Measurements from ENCODE around the gene MRPL55. TPM values are rescaled to one million over a fixed set of nuclear protein-coding genes. Genes with fewer than 3 reads are reported as not detected.
A peak's percentile ranks its signal among the peaks of the same experiment; 100 is the strongest.

The MRPL55 gene
- total RNA-seq, 4 donors from 2014 or later: 64.7 to 123 (median 74.2) TPM

DNA sequence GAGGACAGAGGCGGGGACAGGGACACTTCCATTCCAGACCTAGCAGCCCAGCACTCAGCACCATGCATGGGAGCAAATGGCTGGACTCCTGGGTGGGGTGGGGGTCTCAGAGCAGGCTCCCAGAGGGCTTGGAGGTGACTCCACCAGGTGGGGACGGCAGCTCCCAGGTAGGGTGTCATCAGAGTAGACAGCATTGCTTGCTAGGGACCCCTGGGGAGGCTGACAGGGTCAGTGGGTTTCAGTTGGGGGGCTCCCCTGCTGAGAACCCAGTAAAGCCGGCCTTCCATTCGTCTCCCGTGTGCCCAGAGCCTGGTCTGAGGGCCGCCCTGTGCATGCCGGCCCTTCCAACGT, 35.9 kb upstream of the MRPL55 start:
- no peak overlapping the region for H3K27ac ChIP-seq
- in situ Hi-C loops (cut with MboI; ENCODE audit: low sequenced_read_pairs in 4 of 4) (no loop called here), intact Hi-C loops (cut with DNase I; ENCODE audit: low total_unique reads) (no loop called here)
- H3K4me3 ChIP-seq: no peak overlapping the region
- no peaks in the 10 kb centered on the region for H3K9me3 ChIP-seq
- peaks cover 0 to 30% of the 10 kb centered on the region in 2 donors for H3K36me3 ChIP-seq
- ATAC-seq (no peak), DNase-seq (no peak)
- no peaks in the 10 kb centered on the region for H3K27me3 ChIP-seq
- TF ChIP-seq POLR2A (IDR thresholded peaks at IDR 0.05): no peak
- TF ChIP-seq, protein P1, sequence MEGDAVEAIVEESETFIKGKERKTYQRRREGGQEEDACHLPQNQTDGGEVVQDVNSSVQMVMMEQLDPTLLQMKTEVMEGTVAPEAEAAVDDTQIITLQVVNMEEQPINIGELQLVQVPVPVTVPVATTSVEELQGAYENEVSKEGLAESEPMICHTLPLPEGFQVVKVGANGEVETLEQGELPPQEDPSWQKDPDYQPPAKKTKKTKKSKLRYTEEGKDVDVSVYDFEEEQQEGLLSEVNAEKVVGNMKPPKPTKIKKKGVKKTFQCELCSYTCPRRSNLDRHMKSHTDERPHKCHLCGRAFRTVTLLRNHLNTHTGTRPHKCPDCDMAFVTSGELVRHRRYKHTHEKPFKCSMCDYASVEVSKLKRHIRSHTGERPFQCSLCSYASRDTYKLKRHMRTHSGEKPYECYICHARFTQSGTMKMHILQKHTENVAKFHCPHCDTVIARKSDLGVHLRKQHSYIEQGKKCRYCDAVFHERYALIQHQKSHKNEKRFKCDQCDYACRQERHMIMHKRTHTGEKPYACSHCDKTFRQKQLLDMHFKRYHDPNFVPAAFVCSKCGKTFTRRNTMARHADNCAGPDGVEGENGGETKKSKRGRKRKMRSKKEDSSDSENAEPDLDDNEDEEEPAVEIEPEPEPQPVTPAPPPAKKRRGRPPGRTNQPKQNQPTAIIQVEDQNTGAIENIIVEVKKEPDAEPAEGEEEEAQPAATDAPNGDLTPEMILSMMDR (IDR thresholded peaks at IDR 0.05 in 4 of 5, conservative IDR thresholded peaks at IDR 0.05 in 1 of 5): no peak
- H3K4me1 ChIP-seq: peaks cover 32 to 41% of the 10 kb centered on the region in 2 donors

DNA sequence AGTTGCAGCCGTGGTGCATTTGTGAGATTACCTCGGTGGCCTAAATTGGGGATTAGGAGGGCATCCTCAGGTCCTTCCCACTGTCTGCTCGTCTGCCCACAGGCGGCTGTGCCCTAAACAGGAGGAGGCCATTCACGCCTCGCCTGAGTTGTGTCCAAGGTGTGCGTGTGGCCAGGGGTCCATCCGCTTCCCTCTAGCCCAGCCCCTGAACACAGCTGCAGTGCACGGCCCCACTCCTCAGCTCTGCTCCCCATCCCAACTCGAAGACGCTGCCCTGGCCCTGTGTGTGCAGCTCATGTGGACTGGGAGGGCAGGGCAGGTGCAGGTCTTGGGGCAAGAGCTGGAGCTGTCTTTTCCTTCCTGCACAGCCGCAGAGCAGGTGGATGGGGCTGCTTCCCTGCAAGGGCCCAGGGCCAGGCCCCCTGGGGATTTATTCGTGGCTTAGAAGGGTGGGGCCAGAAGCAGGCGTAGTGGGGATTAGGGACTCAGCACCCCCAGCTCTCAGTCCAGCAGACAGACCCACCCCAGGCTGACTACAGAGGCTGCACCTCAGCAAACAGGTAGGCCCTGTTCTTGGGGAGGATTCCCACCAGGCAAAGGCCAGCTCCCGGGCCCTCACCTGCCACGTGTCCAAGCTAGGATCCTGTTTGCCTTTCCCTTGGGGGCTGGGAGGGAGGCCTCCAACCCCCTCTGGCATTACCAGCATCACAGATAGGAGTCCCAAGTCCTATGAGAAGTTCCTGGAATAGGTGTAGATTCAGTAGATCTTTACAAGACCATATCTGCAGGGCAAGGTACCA, 35.3 kb upstream of the MRPL55 start:
- H3K27ac ChIP-seq: no peak overlapping the region
- ATAC-seq: no peak
- intact Hi-C loops (cut with DNase I; ENCODE audit: low total_unique reads): no loop called here
- TF ChIP-seq, protein P1 (IDR thresholded peaks at IDR 0.05 in 4 of 5, conservative IDR thresholded peaks at IDR 0.05 in 1 of 5): no peak
- no peak for TF ChIP-seq POLR2A (IDR thresholded peaks at IDR 0.05)
- H3K4me3 ChIP-seq: no peak overlapping the region
- in situ Hi-C loops (cut with MboI; ENCODE audit: low sequenced_read_pairs in 4 of 4): no loop called here
- no peak for DNase-seq
- peaks cover 32 to 41% of the 10 kb centered on the region in 2 donors for H3K4me1 ChIP-seq
- H3K9me3 ChIP-seq: no peaks in the 10 kb centered on the region
- no peaks in the 10 kb centered on the region for H3K27me3 ChIP-seq
- H3K36me3 ChIP-seq: peaks cover 0 to 30% of the 10 kb centered on the region in 2 donors

DNA sequence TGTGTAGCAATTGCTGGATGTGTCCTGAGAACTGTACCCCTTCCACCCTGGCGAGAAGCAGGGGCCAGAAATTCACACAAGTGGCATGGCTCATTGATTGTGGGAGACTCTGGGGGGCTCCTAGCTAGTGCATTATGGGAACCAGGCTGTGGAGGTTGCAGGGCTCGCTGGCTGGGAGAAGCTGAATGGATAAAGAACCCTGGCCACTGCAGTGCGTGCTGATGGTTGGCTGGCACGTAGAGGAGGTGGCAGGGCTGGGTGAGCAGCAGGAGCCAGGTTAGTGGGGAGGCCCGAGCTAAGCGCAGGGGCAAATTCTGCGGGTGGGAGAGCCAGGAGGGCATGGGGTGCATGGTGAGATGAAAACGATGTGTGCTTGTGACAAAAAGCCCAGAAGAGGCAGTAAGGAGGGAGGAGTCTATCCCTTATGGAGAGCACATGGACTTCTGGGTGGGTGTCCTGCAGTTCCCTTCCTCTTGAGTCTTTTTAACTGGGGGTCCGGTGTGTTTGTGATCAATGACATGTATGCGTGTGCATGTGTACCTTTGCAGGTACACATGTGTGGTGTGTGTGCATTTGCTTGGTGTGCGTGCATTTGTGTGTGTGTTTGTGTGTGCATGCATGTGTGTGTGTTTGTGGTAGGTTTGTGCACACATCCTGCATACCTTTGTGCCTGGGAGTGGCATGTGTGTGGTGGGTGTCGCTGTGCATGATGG, 34.5 kb upstream of the MRPL55 start:
- H3K36me3 ChIP-seq: peaks cover 0 to 26% of the 10 kb centered on the region in 2 donors
- TF ChIP-seq POLR2A (IDR thresholded peaks at IDR 0.05): no peak
- TF ChIP-seq, protein P1 (IDR thresholded peaks at IDR 0.05 in 4 of 5, conservative IDR thresholded peaks at IDR 0.05 in 1 of 5): no peak
- in situ Hi-C loops (cut with MboI; ENCODE audit: low sequenced_read_pairs in 4 of 4): no loop called here
- peaks cover 32 to 37% of the 10 kb centered on the region in 2 donors for H3K4me1 ChIP-seq
- ATAC-seq (no peak), DNase-seq (no peak)
- H3K9me3 ChIP-seq: no peaks in the 10 kb centered on the region
- no peak overlapping the region for H3K4me3 ChIP-seq
- intact Hi-C loops (cut with DNase I; ENCODE audit: low total_unique reads): no loop called here
- H3K27ac ChIP-seq: no peak overlapping the region
- no peaks in the 10 kb centered on the region for H3K27me3 ChIP-seq

DNA sequence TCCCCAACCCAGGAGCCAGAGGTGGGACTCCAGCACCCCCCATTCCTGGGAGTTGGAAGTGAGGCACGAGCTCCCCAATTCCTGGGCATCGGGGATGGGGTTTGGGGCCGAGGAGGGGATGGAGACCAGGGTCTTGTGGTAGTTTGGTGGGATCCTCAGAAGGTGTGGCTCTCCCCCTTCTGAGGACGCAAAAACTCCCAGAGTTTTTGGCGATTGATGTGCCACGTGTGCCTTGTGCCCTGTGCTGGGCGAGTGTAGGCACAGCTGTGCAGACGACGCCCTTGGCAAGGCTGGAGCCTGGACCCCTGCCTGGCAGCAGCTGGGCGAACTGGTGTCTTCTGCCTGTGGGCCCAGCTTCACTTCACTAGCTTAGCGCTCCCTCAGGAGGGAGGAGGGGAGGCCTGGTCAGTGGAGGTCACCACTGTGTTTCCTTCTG, 33.6 kb upstream of the MRPL55 start:
- peak overlapping the region in 1 of 4 donors; percentile 96 for H3K4me3 ChIP-seq
- no peaks in the 10 kb centered on the region for H3K27me3 ChIP-seq
- peaks cover 32 to 37% of the 10 kb centered on the region in 2 donors for H3K4me1 ChIP-seq
- intact Hi-C loops (cut with DNase I; ENCODE audit: low total_unique reads): no loop called here
- in situ Hi-C loops (cut with MboI; ENCODE audit: low sequenced_read_pairs in 4 of 4): no loop called here
- peaks cover 0 to 17% of the 10 kb centered on the region in 2 donors for H3K36me3 ChIP-seq
- no peak for TF ChIP-seq POLR2A (IDR thresholded peaks at IDR 0.05)
- TF ChIP-seq, protein P1 (IDR thresholded peaks at IDR 0.05 in 4 of 5, conservative IDR thresholded peaks at IDR 0.05 in 1 of 5): no peak
- peak overlapping the region; percentile 94 to 99 (median 96) for H3K27ac ChIP-seq
- ATAC-seq: no peak
- DNase-seq: no peak
- H3K9me3 ChIP-seq: no peaks in the 10 kb centered on the region
